HepG2 (cell line): ENCODE results near the gene LEUTX. TPM values are rescaled to one million over a fixed set of nuclear protein-coding genes. Genes with fewer than 3 reads are reported as not detected.

Source experiments
- ATAC-seq: fragments of 200-7000 bp; cut with Tn5 transposase; 3 replicates; pipeline ENCODE4 v1.9.1; 2020; ENCODE audit warnings: mild to moderate bottlenecking, moderate library complexity
- BruUV-seq: library from RNA; stranded (reverse); fragments of 400-500 nt; replicated peaks from 2 replicates; lab custom pipeline; 2021; lab: Mats Ljungman, UMichigan
- CTCF ChIA-PET: fragments of 300-600 bp; formaldehyde crosslinking; extraction: SDS; loops from one replicate; lab custom pipeline; 2021; ENCODE audit warnings: low total read pairs, inconsistent platforms, low intra/inter-chr PET ratio; lab: Yijun Ruan, JAX
- POLR2A ChIA-PET: fragments of 350-600 bp; sonication (Branson Sonifier 250); formaldehyde crosslinking; loops from one replicate; lab custom pipeline; 2020; ENCODE audit warnings: antibody characterized with exemption, inconsistent platforms; lab: Yijun Ruan, JAX
- DNase-seq: peaks from one replicate; pipeline ENCODE4 v3.0.0-alpha.2; 2015; ENCODE audit warnings: low spot score
- FAIRE-seq: peaks from 3 replicates; lab custom pipeline; 2011; peaks lifted over from hg19 to GRCh38; lab: Jason Lieb, UNC
- H2AFZ ChIP-seq: one replicate; pipeline ENCODE4 v1.6.1; 2011; ENCODE audit warnings: low read length, inconsistent platforms
- H3K27ac ChIP-seq: fragments of 300-600 bp; 3 replicates; pipeline ENCODE4 v1.8.0; 2011; ENCODE audit warnings: mixed run types, mild to moderate bottlenecking, mixed read lengths, low read length, inconsistent platforms; ENCODE audit not compliant: insufficient read depth; ENCODE audit errors: extremely low read length
- H3K27me3 ChIP-seq, 2 experiments: fragments of 200-600 bp in 1 of 2; 2 replicates in 1 of 2; 3 replicates in 1 of 2; pipeline versions ENCODE4 v1.6.0 to v1.8.0; 2011; ENCODE audit warnings: low read length in 2 of 2, mild to moderate bottlenecking in 2 of 2, moderate library complexity in 2 of 2, inconsistent platforms in 1 of 2; ENCODE audit not compliant: insufficient read depth in 2 of 2, control insufficient read depth in 1 of 2
- H3K36me3 ChIP-seq, 2 experiments: fragments of 200-600 bp in 1 of 2; replicated peaks in 1 of 2; 2 replicates in 1 of 2; 3 replicates in 1 of 2; pipeline versions ENCODE4 v1.5.1 to v1.8.0; 2011; ENCODE audit warnings: low read length in 2 of 2, inconsistent platforms in 1 of 2; ENCODE audit not compliant: insufficient read depth in 2 of 2, control insufficient read depth in 1 of 2
- H3K4me1 ChIP-seq: 2 replicates; pipeline ENCODE4 v1.5.1; 2012; ENCODE audit warnings: low read length, inconsistent platforms; ENCODE audit not compliant: insufficient read depth
- H3K4me2 ChIP-seq: 2 replicates; pipeline ENCODE4 v1.6.0; 2011; ENCODE audit warnings: low read depth, low read length, inconsistent platforms
- H3K4me3 ChIP-seq, 3 experiments: fragments of 200-600 bp in 1 of 3; sonication (generic), shearing (Covaris generic) in 1 of 3; replicated peaks in 1 of 3; 2 replicates each; pipeline ENCODE4 v1.5.1; 2011 to 2016; ENCODE audit warnings: low read length in 3 of 3, inconsistent platforms in 2 of 3, low read depth in 2 of 3, mild to moderate bottlenecking in 2 of 3, control low read depth in 1 of 3, mixed read lengths in 1 of 3; ENCODE audit not compliant: insufficient read depth in 1 of 3
- H3K79me2 ChIP-seq: one replicate; pipeline ENCODE4 v1.6.1; 2011; ENCODE audit warnings: low read length, inconsistent platforms; ENCODE audit not compliant: insufficient read depth
- H3K9ac ChIP-seq: 2 replicates; pipeline ENCODE4 v1.6.0; 2011; ENCODE audit warnings: mild to moderate bottlenecking, low read depth, low read length, inconsistent platforms; ENCODE audit not compliant: insufficient read depth
- H3K9me3 ChIP-seq: 2 replicates; pipeline ENCODE4 v1.5.1; 2012; ENCODE audit warnings: mild to moderate bottlenecking, low read length
- H4K20me1 ChIP-seq: 2 replicates; pipeline ENCODE4 v1.6.0; 2011; ENCODE audit warnings: inconsistent platforms, mild to moderate bottlenecking, low read length, moderate library complexity; ENCODE audit not compliant: insufficient read depth
- ESRRA ChIP-seq: sonication (generic); formaldehyde crosslinking; IDR thresholded peaks from 2 replicates; pipeline ENCODE4 v1.5.1; 2020; ENCODE audit warnings: mild to moderate bottlenecking, low read depth, missing genetic modification reagents
- RAD51 ChIP-seq: fragments of 450-650 bp; IDR thresholded peaks from 2 replicates; pipeline ENCODE4 v1.6.1; 2016; ENCODE audit warnings: borderline replicate concordance
- USF2 ChIP-seq, 2 experiments: sonication (generic) in 1 of 2; formaldehyde crosslinking in 1 of 2; IDR thresholded peaks; 2 replicates each; pipeline versions ENCODE4 v1.5.1 to v1.6.1; 2011 to 2020; ENCODE audit warnings: borderline replicate concordance in 1 of 2, low read depth in 1 of 2, low read length in 1 of 2, mild to moderate bottlenecking in 1 of 2, missing genetic modification reagents in 1 of 2, moderate library complexity in 1 of 2
- ZNF782 ChIP-seq: sonication (generic); formaldehyde crosslinking; IDR thresholded peaks from 2 replicates; pipeline ENCODE4 v1.4.0; 2020; ENCODE audit warnings: missing genetic modification reagents, mild to moderate bottlenecking, borderline replicate concordance
- WGBS: methylation state at CpG from one replicate; pipeline ENCODE4 v1.1.6; 2017; ENCODE audit warnings: low lambda C conversion rate; 5-methylcytosine and 5-hydroxymethylcytosine counted together
- in situ Hi-C: cut with HindIII; loops from 2 replicates; pipeline ENCODE4 v1.10.0; 2017; ENCODE audit warnings: low pct_unique_long_range_greater_than_20kb; ENCODE audit not compliant: extremely low pct_ligation_motif_present
- intact Hi-C: fragments of 100-400 bp; cut with micrococcal nuclease; formaldehyde crosslinking; loops from one replicate; pipeline ENCODE4 v1.10.0; 2022; ENCODE audit not compliant: unreplicated experiment
- polyA plus RNA-seq, 8 experiments: library from polyadenylated mRNA; depleted of rRNA in 3 of 8; stranded (reverse) in 7 of 8; unstranded in 1 of 8; fragments of >200 nt; fragmentation: Illumina TruSeq in 4 of 8; extraction: Trizol in 4 of 8; gene quantifications; 2 replicates each; pipeline versions ENCODE4 v1.2.1 to v1.2.3, GENCODE V29; 2011 to 2016; ENCODE audit warnings: low read depth in 4 of 8, missing spikeins in 1 of 8, mixed read lengths in 1 of 8; ENCODE audit not compliant: insufficient read depth in 1 of 8
- total RNA-seq, 5 experiments: library from RNA; depleted of rRNA; stranded (reverse); fragments of >200 nt; fragmentation: Illumina TruSeq; extraction: Trizol; gene quantifications; 2 replicates each; pipeline ENCODE4 v1.2.3, GENCODE V29; 2016; ENCODE audit warnings: low read depth in 1 of 5

LEUTX gene
- total and polyA plus RNA-seq, 2 of the 13 experiments (the other 11 are each of a cell fraction or from before 2014, with no cell fraction given): not detected

GRCh38 chr19:39729594-39729993 lies 49.1 kb upstream of the LEUTX start:
- no peaks in the 10 kb centered on the region for H3K4me1 ChIP-seq
- H2AFZ ChIP-seq: no peak overlapping the region
- WGBS: 11% methylated on average over 4 of the region's 4 CpGs
- CTCF ChIA-PET: no interaction called here
- POLR2A ChIA-PET: no interaction called here
- no peaks in the 10 kb centered on the region for H4K20me1 ChIP-seq
- H3K79me2 ChIP-seq: no peaks in the 10 kb centered on the region
- no TSS peak for BruUV-seq
- no peak for DNase-seq
- no peak overlapping the region for H3K27ac ChIP-seq
- H3K4me2 ChIP-seq: no peak overlapping the region
- FAIRE-seq: no peak
- no peak overlapping the region for H3K9ac ChIP-seq
- no peak for TF ChIP-seq ESRRA (CRISPR knock-in tag)
- TF ChIP-seq RAD51: peak; percentile 60; the same call in 1 of the 2 replicates
- TF ChIP-seq USF2 (IDR thresholded peaks at IDR 0.05; ENCODE audit: low read depth, low read length): peak; percentile 54
- TF ChIP-seq USF2 (CRISPR knock-in tag; IDR thresholded peaks at IDR 0.05; ENCODE audit: borderline replicate concordance): no peak
- H3K27me3 ChIP-seq: peaks cover 0 to 5% of the 10 kb centered on the region in 2 experiments; a peak in 2 of 5 replicates
- intact Hi-C loops: no loop called here
- in situ Hi-C loops: no loop called here
- ATAC-seq: no peak
- H3K36me3 ChIP-seq: no peaks in the 10 kb centered on the region
- H3K4me3 ChIP-seq: no peak overlapping the region
- H3K9me3 ChIP-seq: no peaks in the 10 kb centered on the region

GRCh38 chr19:39731685-39732084 lies 47.0 kb upstream of the LEUTX start:
- no peak for DNase-seq
- no peak overlapping the region for H3K4me2 ChIP-seq
- BruUV-seq: no TSS peak
- no peaks in the 10 kb centered on the region for H4K20me1 ChIP-seq
- in situ Hi-C loops (no loop called here), intact Hi-C loops (no loop called here)
- ChIA-PET CTCF (no interaction called here), POLR2A (no interaction called here)
- H3K9me3 ChIP-seq: no peaks in the 10 kb centered on the region
- no peak overlapping the region for H2AFZ ChIP-seq
- no peaks in the 10 kb centered on the region for H3K4me1 ChIP-seq
- no peak for TF ChIP-seq ZNF782 (CRISPR knock-in tag)
- peaks cover 0 to 3% of the 10 kb centered on the region in 2 experiments; a peak in 2 of 5 replicates for H3K27me3 ChIP-seq
- no peaks in the 10 kb centered on the region for H3K36me3 ChIP-seq
- no peak overlapping the region for H3K9ac ChIP-seq
- FAIRE-seq: no peak
- no peak overlapping the region for H3K27ac ChIP-seq
- 62% methylated on average over 1 of the region's 1 CpG for WGBS
- H3K4me3 ChIP-seq: no peak overlapping the region
- no peak for ATAC-seq
- H3K79me2 ChIP-seq: no peaks in the 10 kb centered on the region
